AG04450 (cell line): Measurements from ENCODE around the gene GARS1. TPM values are rescaled to one million over a fixed set of nuclear protein-coding genes. Genes with fewer than 3 reads are reported as not detected.

Experiments
- CTCF ChIA-PET: fragments of 300-600, 350-600 bp; formaldehyde crosslinking; extraction: SDS; loops from one replicate; lab custom pipeline; 2022; ENCODE audit warnings: antibody characterized with exemption, inconsistent platforms; lab: Charles Lee
- POLR2A ChIA-PET: fragments of 350-600 bp; formaldehyde crosslinking; extraction: SDS; loops from one replicate; lab custom pipeline; 2021; ENCODE audit warnings: antibody characterized with exemption, inconsistent platforms; lab: Yijun Ruan, JAX
- DNase-seq: peaks from one replicate; pipeline ENCODE4 v3.0.0-alpha.2; 2011; ENCODE audit warnings: low read depth, low spot score
- H3K27ac ChIP-seq: one replicate; pipeline ENCODE4 v1.5.1; 2012; ENCODE audit warnings: low read depth, low read length, control low read depth
- H3K27me3 ChIP-seq: one replicate; pipeline ENCODE4 v1.6.0; 2012; ENCODE audit warnings: low read length; ENCODE audit not compliant: control insufficient read depth, insufficient read depth
- H3K4me3 ChIP-seq: 2 replicates; pipeline ENCODE4 v1.5.1; 2011; ENCODE audit warnings: mild to moderate bottlenecking, low read depth, low read length, control low read depth
- H3K9me3 ChIP-seq: 2 replicates; pipeline ENCODE4 v1.5.1; 2012; ENCODE audit warnings: low read length; ENCODE audit not compliant: control insufficient read depth, insufficient read depth
- polyA plus RNA-seq: library from polyadenylated mRNA; depleted of rRNA; stranded (reverse); fragments of >200 nt; gene quantifications from 2 replicates; pipeline ENCODE4 v1.2.3, GENCODE V29; 2011
- TF ChIP-seq, protein P1 (sequence below): IDR thresholded peaks from 2 replicates; pipeline ENCODE4 v1.5.1; 2011; ENCODE audit warnings: low read depth, low read length, control low read depth, inconsistent platforms

Gene GARS1
- polyA plus RNA-seq, 1 experiment, result 749 TPM

- TF ChIP-seq, protein P1, sequence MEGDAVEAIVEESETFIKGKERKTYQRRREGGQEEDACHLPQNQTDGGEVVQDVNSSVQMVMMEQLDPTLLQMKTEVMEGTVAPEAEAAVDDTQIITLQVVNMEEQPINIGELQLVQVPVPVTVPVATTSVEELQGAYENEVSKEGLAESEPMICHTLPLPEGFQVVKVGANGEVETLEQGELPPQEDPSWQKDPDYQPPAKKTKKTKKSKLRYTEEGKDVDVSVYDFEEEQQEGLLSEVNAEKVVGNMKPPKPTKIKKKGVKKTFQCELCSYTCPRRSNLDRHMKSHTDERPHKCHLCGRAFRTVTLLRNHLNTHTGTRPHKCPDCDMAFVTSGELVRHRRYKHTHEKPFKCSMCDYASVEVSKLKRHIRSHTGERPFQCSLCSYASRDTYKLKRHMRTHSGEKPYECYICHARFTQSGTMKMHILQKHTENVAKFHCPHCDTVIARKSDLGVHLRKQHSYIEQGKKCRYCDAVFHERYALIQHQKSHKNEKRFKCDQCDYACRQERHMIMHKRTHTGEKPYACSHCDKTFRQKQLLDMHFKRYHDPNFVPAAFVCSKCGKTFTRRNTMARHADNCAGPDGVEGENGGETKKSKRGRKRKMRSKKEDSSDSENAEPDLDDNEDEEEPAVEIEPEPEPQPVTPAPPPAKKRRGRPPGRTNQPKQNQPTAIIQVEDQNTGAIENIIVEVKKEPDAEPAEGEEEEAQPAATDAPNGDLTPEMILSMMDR, result no peak
- CTCF ChIA-PET, result no interaction called here
Measured at GRCh38 chr7:30657131-30657530, 62.5 kb downstream of the GARS1 start.

DNA sequence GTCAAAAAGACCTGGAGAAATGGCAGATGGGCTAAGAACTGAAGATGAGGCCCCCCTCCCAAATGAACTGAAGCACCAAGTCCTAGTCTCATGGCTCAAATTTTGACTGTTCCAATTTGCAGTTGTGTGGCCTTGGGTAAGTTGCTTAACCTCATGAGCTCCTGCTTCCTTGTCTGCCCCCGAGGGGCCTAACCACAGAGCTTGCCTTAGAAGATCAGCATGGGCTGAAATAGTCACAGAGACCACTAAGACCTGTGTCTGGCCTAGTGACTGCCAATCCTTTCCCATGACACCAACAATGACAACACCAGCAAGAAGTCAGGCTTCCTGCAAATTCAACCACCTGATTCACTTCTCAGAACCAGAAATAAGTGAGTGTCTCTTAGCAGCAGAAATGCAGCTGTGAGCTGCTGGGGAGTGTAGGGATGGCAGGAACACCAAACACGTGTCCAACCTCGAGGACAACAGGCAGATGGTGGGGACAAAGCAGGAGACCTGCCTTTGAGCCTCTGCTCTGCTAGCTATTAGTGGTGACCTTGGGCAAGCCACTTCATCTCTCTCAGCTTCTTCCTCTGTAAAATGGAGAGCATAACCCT, 63.9 kb downstream of the GARS1 start:
- TF ChIP-seq, protein P1, result no peak
- Histone ChIP-seq H3K27me3 (peaks cover 6% of the 10 kb centered on the region), H3K9me3 (no peaks in the 10 kb centered on the region), H3K27ac (no peak overlapping the region), H3K4me3 (no peak overlapping the region)
- CTCF ChIA-PET, result interaction anchor here (0.6 to 1.8 kb wide), 3 partner anchors 13 to 138 kb away, joined by 3 to 5 read pairs (median 4); no protein-coding TSS in a partner anchor
- DNase-seq, result no peak
- POLR2A ChIA-PET, result no interaction called here

More at GRCh38 chr7:30657131-30657530, 62.5 kb downstream of the GARS1 start:
- Histone ChIP-seq H3K4me3 (no peak overlapping the region), H3K9me3 (no peaks in the 10 kb centered on the region; the same call in 1 of the 2 replicates), H3K27ac (no peak overlapping the region), H3K27me3 (peaks cover 2% of the 10 kb centered on the region)
- POLR2A ChIA-PET, result no interaction called here
- DNase-seq, result no peak

DNA sequence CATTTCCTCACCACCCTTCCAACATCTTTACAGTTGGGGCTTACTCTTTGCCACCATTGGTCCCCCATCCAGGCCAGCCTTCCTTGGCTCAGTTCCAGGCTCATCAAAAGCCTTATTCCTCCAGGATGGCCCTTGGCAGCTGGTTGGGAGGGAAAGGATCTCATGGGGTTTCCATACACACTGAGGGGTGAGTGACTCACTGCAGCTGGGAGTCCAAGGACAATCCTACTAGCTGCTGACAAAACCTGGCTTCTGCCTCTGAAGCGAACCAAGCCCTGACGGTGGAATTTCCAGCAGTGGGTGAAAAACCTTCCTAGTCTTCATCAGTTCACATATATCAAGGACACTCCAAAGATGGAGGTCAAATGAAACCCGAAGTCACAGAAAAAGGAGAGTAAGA, 64.6 kb downstream of the GARS1 start:
- Histone ChIP-seq H3K27me3 (peaks cover 8% of the 10 kb centered on the region), H3K4me3 (no peak overlapping the region), H3K9me3 (no peaks in the 10 kb centered on the region), H3K27ac (no peak overlapping the region)
- TF ChIP-seq, protein P1, result no peak
- ChIA-PET CTCF (interaction anchor here (1.2 to 1.8 kb wide), 2 partner anchors 13 to 81 kb away, joined by 3 to 5 read pairs; no protein-coding TSS in a partner anchor), POLR2A (no interaction called here)
- no peak for DNase-seq

- ChIA-PET POLR2A (no interaction called here), CTCF (interaction anchor here (0.5 to 1.8 kb wide), 3 partner anchors 7 to 150 kb away, joined by 3 to 5 read pairs (median 3); no protein-coding TSS in a partner anchor)
Measured at GRCh38 chr7:30660331-30661255, 65.9 kb downstream of the GARS1 start.

More at GRCh38 chr7:30660331-30661255, 65.9 kb downstream of the GARS1 start:
- DNase-seq, result no peak
- H3K27ac ChIP-seq, result no peak overlapping the region
- H3K4me3 ChIP-seq, result no peak overlapping the region
- TF ChIP-seq, protein P1, result no peak
- no peaks in the 10 kb centered on the region for H3K9me3 ChIP-seq
- H3K27me3 ChIP-seq, result peaks cover 13% of the 10 kb centered on the region
